ENCODE data around the gene MPO. TPM values are rescaled to one million over a fixed set of nuclear protein-coding genes. Genes with fewer than 3 reads are reported as not detected.

Gene MPO
- total RNA-seq, 2 donors from 2014 or later: 0.09 TPM; not detected in 1

DNA sequence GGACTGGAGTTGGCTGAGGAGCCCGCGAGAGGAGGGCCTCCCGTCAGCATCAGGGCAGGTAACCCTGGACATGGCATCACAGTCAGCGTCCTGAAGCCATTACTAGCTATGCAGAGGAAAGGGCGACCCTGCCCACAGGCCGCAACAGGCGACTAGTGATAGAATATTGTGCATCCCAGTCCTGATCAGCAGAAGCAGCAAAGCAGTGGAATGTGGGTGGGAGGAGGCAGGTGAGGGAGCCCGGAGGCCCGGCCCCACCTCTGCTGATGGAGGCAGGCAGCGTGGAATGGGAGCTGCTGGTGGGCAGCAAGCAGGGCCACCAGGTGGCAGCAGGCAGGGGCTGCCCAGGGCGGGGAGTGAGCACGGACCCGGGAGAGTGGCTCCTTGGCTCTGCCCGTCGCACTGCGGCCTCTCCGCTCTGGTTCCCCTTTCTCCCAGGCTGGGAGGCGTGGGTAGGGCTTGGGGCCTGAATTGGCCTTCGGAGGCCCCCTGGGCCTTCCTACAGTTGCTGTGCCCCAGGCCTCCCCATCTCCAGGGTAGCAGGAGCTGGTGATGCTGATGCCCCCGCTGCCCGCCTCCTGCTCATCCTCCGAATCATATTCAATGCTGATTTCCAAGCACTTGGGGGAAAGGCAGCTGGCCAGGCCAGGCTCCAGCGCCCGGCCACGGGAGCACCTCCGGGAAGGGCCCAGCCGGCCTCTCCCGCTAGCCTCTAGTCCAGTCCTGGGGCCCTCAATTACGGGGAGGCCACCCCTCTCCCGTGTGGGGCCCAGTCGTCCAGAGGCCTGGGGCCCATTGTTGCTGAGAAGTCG is 27.6 kb upstream of the MPO start:
- Mint-ChIP-seq H3K4me1 (ENCODE audit: low read depth) (no peaks in the 10 kb centered on the region), H3K9me3 (no peaks in the 10 kb centered on the region), H3K4me3 (no peak overlapping the region), H3K27me3 (ENCODE audit: low read depth) (no peaks in the 10 kb centered on the region), H3K27ac (no peak overlapping the region), H3K36me3 (ENCODE audit: insufficient read depth in 2 of 2) (no peaks in the 10 kb centered on the region)
- ATAC-seq (replicated peaks in 1 of 2) (no peak), DNase-seq (no peak)

DNA sequence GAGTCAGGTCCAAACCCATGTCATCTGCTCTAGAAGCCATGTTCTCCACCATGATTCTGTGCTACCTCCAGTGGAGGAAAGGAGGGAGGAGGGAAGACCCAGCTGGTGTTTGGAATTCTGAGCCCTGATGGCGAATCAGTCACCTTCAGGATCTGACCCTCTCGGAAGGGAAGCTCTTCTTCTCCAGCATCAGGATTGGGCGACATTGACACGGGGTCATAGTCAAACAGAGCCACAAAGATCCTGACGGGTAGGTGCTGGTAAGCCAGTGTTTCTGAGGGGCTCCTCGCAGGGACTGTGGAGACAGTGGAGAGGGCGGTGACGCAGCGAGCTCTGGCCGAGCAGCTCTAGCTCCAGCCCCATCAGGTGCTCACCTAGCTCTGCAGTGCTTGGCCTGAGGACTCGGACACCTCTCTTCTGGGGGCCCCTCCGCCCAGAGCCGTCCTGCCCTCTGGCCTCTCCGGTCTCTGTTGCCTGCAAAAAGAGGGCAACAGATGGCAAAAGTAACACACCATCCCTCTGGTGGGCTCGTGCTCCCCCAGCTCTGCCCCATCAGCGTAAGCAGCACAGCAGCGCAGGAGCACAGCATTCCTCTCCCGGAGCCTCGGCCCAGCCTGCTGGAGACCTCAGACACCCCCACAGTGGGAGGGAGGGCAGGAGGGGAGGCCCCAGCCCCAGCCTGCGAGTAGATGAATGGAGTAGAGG is 26.9 kb upstream of the MPO start:
- DNase-seq (no peak), ATAC-seq (replicated peaks in 1 of 2) (no peak)
- Mint-ChIP-seq H3K36me3 (ENCODE audit: insufficient read depth in 2 of 2) (no peaks in the 10 kb centered on the region), H3K27ac (no peak overlapping the region), H3K4me3 (no peak overlapping the region), H3K9me3 (no peaks in the 10 kb centered on the region), H3K4me1 (ENCODE audit: low read depth) (no peaks in the 10 kb centered on the region), H3K27me3 (ENCODE audit: low read depth) (no peaks in the 10 kb centered on the region)

DNA sequence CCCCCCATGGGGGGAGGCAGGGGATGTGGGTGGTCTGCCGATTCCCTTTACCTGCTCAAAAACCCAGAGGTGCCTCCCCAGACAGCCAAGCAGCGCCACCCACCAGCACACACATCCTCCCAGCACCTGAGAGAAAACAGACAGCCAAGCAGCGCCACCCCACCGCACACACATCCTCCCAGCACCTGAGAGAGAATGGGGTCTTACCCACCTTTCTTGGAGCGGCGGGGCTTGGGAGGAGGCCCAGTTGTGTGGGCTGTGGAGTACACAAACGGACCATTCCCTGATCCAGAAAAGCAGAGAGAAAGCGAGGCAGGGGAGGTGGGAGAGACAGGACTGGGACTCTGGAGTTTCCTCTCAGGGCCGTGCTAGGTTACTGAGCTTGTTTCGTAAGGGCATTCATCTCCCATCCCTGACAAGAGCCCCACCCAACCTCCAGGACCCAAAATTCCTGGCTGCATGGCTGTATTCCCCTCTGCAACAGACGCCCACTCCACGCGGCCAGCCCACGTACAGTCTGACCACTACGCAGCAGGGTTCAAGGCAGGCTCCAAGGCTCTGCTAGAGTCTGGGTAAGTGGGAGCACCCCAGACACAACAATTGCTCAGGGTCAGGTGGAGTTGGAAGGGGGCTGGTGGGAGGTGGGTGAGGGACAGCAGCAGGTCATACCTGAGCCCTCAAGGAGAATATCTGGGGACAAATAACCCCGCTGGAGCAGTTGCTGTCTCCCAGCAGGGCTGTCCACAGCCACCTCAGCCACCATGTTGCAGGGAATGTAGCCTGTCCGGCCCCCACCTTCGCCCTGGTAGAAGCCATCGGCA is 25.6 kb upstream of the MPO start:
- H3K27ac Mint-ChIP-seq: no peak overlapping the region
- H3K27me3 Mint-ChIP-seq (ENCODE audit: low read depth): no peaks in the 10 kb centered on the region
- no peak overlapping the region for H3K4me3 Mint-ChIP-seq
- DNase-seq: no peak
- H3K9me3 Mint-ChIP-seq: no peaks in the 10 kb centered on the region
- no peaks in the 10 kb centered on the region for H3K4me1 Mint-ChIP-seq (ENCODE audit: low read depth)
- no peaks in the 10 kb centered on the region for H3K36me3 Mint-ChIP-seq (ENCODE audit: insufficient read depth in 2 of 2)
- ATAC-seq (replicated peaks in 1 of 2): no peak

DNA sequence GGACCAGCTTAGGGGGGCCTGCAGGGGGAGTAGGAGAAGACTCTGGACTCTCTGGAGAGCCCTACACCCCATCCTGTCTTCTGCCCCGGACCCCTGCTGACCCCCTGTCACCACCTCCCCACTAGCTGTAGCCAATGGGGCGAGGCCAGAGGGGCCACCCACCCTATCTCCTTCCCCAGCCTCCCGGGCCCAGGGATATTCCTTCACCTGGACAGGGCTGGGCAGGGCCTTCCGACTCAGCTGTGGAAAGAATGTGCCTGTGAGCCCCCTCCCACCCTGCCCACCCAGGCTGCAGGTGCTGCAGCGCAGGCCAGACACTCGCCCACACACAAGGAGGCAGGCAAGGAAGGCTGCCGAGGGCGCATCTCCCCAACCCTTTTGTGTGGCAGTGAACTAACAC is 24.9 kb upstream of the MPO start:
- Mint-ChIP-seq H3K27ac (no peak overlapping the region), H3K9me3 (no peaks in the 10 kb centered on the region), H3K4me1 (ENCODE audit: low read depth) (no peaks in the 10 kb centered on the region), H3K27me3 (ENCODE audit: low read depth) (no peaks in the 10 kb centered on the region), H3K4me3 (no peak overlapping the region), H3K36me3 (ENCODE audit: insufficient read depth in 2 of 2) (no peaks in the 10 kb centered on the region)
- DNase-seq: no peak
- ATAC-seq (replicated peaks in 1 of 2): no peak

DNA sequence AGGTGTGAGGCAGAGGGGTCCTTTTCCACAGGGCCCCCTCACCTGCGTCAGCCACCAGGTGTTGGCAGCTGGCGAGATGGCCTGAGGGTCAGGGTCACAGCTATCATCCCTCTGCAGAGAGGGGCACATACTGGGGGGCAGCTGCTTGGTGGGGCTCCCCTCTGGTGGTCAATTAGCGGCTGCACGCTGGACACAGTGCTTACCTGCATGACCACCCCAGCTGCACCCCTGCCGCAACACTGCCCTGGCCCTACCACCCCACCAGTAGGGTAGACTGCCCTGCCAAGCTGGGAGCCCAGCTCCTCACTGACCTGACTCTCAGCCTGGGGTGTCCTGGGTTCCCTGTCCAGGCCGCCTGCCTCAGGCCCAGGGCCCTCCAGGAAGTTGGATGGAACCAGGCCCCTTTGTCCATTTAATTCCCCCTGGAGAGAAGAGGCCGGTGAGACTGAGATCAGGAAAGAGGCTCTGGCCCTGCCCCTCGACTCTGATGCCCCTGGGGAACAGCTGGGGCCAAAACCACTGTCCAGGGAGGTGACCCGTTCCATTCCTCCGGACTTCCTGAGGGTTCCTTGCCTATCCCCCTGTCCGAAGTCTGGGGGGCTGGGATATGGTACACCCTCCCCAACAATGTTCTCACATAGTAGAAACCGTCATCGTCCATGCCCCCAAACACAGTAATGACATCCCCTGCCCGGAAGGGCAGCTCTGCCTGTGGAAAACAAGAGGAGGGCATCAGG is 24.2 kb upstream of the MPO start:
- Mint-ChIP-seq H3K4me1 (ENCODE audit: low read depth) (no peaks in the 10 kb centered on the region), H3K4me3 (no peak overlapping the region), H3K36me3 (ENCODE audit: insufficient read depth in 2 of 2) (no peaks in the 10 kb centered on the region), H3K27ac (no peak overlapping the region), H3K27me3 (ENCODE audit: low read depth) (no peaks in the 10 kb centered on the region), H3K9me3 (no peaks in the 10 kb centered on the region)
- no peak for ATAC-seq (replicated peaks in 1 of 2)
- no peak for DNase-seq

DNA sequence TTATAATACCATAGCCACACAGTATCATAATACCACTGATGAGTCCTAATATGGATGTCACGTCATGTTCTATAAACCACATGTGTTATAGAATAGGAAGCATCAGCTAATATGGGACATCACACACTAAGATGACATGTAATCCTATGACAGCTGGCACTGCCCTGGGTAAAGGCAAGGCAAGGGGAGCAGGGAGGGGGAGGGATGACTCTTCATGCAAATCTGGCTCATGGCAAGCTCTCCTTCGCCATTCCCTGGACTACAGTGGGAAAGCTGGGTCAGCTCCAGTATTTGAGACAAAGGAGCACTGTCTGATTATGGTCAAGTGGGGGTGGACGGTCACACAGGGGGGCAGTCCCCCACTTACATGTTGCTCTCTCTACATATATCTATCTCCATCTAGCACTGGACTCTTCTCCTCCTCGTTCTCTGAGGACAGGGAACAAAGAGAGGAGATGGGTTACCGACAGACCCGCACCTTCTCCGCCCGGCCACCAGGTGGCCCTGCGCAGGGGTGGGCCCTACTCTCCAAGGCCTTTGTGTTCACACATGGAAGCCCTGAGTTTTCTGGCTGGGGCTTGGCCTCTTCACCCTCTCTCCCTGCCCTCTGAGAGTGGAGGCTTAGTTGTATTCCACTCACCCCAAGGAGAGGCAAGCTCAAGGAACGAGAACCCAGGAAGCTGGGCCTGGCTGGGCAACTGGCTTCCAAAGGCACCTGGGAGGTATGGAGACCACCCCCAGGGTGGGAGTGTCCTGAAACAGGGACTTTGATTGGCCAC is 23.4 kb upstream of the MPO start:
- H3K4me1 Mint-ChIP-seq (ENCODE audit: low read depth): no peaks in the 10 kb centered on the region
- no peak overlapping the region for H3K27ac Mint-ChIP-seq
- H3K36me3 Mint-ChIP-seq (ENCODE audit: insufficient read depth in 2 of 2): no peaks in the 10 kb centered on the region
- no peaks in the 10 kb centered on the region for H3K9me3 Mint-ChIP-seq
- H3K27me3 Mint-ChIP-seq (ENCODE audit: low read depth): no peaks in the 10 kb centered on the region
- peak; percentile 69 to 70 for DNase-seq
- ATAC-seq (replicated peaks in 1 of 2): peak; percentile 61 to 67
- H3K4me3 Mint-ChIP-seq: no peak overlapping the region

DNA sequence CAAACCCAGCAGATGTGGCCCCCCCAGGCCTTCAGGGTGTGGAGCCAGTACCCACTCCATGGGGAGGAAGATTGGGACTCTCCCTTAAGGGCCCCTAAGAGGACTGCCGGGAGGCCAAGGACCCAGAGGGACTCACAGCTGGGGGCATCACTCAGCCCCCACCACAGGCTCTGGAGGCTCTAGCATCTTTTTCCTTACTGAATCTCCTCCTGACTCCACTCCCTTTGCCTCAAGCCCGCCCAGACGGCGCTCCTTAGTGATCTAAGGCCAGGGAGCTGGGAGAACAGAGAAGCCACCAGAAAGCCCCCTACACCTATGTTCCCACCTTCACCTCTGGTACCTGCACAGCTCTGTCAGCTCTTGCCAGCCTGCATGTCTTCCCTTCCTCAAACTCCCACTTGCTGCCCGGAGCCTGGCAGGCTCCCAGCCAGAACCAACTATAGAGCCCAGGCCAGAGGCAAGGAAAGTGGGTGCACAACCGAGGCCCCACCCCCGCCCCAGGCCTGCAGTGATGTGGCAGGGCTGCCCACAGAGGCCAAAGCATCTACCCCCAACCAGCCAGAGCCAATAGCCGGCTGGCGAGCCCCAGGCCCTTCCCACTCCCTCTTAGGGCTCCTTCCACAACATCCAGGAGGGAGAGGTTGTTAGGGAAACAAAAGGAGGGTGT is 22.3 kb upstream of the MPO start:
- Mint-ChIP-seq H3K27me3 (ENCODE audit: low read depth) (no peaks in the 10 kb centered on the region), H3K4me3 (no peak overlapping the region), H3K9me3 (no peaks in the 10 kb centered on the region), H3K27ac (no peak overlapping the region), H3K36me3 (ENCODE audit: insufficient read depth in 2 of 2) (no peaks in the 10 kb centered on the region), H3K4me1 (ENCODE audit: low read depth) (no peaks in the 10 kb centered on the region)
- ATAC-seq (replicated peaks in 1 of 2) (no peak), DNase-seq (no peak)

DNA sequence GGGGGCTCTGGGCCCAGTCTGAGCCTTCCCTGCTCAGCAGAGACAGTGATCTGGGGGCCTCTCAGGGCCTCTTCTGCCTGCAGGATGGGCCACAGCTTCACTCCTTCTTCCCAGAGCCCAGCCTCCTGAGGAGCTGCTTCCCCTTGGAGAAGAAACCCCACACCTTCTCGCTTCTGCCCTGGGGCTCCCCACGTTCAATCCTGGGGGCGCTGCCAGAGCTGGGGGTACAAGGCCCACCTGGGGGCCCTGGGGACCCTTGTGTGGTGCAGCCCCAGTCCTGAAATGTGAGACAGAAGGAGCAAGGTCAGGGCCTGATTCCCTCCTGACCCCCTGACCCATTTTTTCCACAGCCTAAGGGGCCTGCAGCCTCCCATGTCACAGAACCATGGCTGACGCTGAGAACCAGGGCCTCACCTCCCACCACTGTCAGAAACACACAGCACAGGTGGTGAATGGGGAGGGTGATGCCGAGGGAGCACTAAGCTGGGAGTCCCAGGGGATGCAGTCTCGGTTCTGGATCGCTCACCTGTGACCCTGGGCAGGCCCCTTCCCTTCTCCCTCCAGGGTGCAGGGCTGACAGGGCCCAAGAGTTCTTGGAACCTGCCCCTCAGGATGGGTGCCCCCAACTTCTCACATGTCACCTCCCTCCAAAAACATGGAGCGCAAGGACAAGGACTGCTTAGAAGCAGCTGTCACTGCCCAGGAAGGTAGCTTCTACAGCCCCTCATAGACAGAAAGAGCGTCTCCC is 21.6 kb upstream of the MPO start:
- Mint-ChIP-seq H3K4me3 (no peak overlapping the region), H3K9me3 (no peaks in the 10 kb centered on the region), H3K27ac (no peak overlapping the region), H3K4me1 (ENCODE audit: low read depth) (no peaks in the 10 kb centered on the region), H3K36me3 (ENCODE audit: insufficient read depth in 2 of 2) (no peaks in the 10 kb centered on the region), H3K27me3 (ENCODE audit: low read depth) (no peaks in the 10 kb centered on the region)
- ATAC-seq (replicated peaks in 1 of 2): no peak
- no peak for DNase-seq

DNA sequence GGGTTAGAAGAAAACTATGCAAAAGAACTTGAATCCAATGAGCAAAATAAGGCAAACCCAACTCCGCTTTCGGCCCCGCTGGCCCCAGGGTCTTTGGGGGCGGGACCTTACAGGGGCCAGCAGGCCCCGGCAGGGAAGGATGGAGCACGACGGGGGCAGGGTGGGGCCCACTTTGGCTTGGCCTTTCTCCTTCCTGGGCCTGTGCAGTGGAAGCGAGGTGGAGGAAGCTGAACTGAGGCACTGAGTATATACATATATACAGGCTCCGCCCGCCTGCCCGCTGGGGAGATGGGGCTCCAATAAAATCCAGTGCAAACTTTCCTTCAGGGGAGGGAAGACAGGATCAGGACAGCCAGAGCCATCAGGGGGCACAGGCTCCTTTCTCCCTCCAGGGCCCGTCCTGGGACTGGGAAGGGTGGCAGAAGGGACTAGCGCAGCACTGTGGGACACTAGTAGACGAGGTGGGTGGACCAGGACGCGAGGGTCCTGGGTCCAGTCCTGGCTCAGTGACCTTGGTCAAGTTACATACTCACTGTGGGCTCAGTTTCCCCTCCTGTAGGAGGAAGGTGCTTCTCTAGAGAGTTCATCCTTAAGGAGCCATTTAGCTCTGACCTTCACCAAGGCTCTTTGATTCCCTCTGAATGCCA is 20.9 kb upstream of the MPO start:
- H3K4me1 Mint-ChIP-seq (ENCODE audit: low read depth): no peaks in the 10 kb centered on the region
- no peak for DNase-seq

DNA sequence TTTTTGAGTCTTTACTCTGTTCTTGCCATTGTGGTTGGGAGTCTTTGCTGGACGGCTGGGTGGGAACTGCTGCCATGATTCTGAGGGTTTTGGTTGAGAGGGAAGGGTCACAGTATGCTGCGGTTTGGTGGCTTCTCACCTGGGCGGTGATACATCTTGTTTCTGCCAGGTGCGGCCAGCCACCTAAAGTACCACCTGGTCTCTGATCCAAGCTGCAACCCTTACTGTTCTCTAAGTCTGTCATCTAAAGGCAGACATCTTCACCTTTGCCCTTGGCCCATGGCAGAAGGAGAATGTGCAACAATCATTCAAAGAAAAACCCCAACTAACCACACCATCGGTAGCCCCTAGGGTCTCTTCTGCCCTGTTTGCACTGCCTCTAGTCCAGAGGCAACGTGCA is 19.6 kb upstream of the MPO start:
- DNase-seq (no peak), ATAC-seq (replicated peaks in 1 of 2) (no peak)
- Mint-ChIP-seq H3K4me3 (no peak overlapping the region), H3K4me1 (ENCODE audit: low read depth) (no peaks in the 10 kb centered on the region), H3K27ac (no peak overlapping the region), H3K9me3 (no peaks in the 10 kb centered on the region), H3K36me3 (ENCODE audit: insufficient read depth in 2 of 2) (no peaks in the 10 kb centered on the region), H3K27me3 (ENCODE audit: low read depth) (no peaks in the 10 kb centered on the region)

More for the DNA sequence above, 20.9 kb upstream of the MPO start:
- Mint-ChIP-seq H3K27ac (no peak overlapping the region), H3K9me3 (no peaks in the 10 kb centered on the region), H3K27me3 (ENCODE audit: low read depth) (no peaks in the 10 kb centered on the region), H3K4me3 (no peak overlapping the region), H3K36me3 (ENCODE audit: insufficient read depth in 2 of 2) (no peaks in the 10 kb centered on the region)
- no peak for ATAC-seq (replicated peaks in 1 of 2)

DNA sequence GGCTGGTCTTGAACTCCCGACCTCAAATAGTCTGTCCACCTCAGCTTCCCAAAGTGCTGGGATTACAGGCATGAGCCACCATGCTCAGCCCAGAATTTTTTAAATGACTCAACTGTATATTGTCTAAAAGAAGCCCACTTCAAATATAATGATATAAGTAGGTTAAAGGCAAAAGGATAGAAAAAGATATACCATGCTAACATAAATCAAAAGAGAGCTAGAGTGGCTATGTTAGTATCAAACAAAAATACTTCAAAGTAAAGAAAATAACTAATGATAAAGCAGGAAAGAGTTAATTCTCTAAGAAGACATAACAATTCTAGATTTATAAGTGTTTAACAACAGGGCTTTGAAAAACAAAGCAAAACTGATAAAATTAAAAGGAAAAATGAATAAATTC is 13.3 kb upstream of the MPO start:
- ATAC-seq (replicated peaks in 1 of 2): no peak
- no peak overlapping the region for H3K27ac Mint-ChIP-seq
- no peak overlapping the region for H3K4me3 Mint-ChIP-seq
- H3K36me3 Mint-ChIP-seq (ENCODE audit: insufficient read depth in 2 of 2): no peaks in the 10 kb centered on the region
- peaks cover 17% of the 10 kb centered on the region for H3K27me3 Mint-ChIP-seq (ENCODE audit: low read depth)
- H3K9me3 Mint-ChIP-seq: no peaks in the 10 kb centered on the region
- no peak for DNase-seq
- no peaks in the 10 kb centered on the region for H3K4me1 Mint-ChIP-seq (ENCODE audit: low read depth)
